Caco-2 (cell line): ENCODE measurements around the gene SGF29. TPM values are rescaled to one million over a fixed set of nuclear protein-coding genes. Genes with fewer than 3 reads are reported as not detected.

Experiments
- BruUV-seq: library from RNA; stranded (reverse); fragments of 400-500 nt; replicated peaks from 2 replicates; lab custom pipeline; 2021; lab: Mats Ljungman, UMichigan
- CTCF ChIA-PET: fragments of 300-600 bp; sonication (Branson Sonifier 250); formaldehyde crosslinking; loops from one replicate; lab custom pipeline; 2022; ENCODE audit warnings: antibody characterized with exemption; lab: Charles Lee
- POLR2A ChIA-PET: fragments of 300-600 bp; sonication (Branson Sonifier 250); formaldehyde crosslinking; loops from one replicate; lab custom pipeline; 2022; ENCODE audit warnings: antibody characterized with exemption; lab: Charles Lee
- DNase-seq, 2 experiments: peaks; one replicate each; pipeline versions ENCODE4 v3.0.0 to v3.0.0-alpha.2; 2020 to 2022
- H3K27me3 ChIP-seq: replicated peaks from 2 replicates; pipeline ENCODE4 v1.6.0; 2011; ENCODE audit warnings: low read length; ENCODE audit not compliant: control insufficient read depth, insufficient read depth
- H3K36me3 ChIP-seq: 2 replicates; pipeline ENCODE4 v1.5.1; 2011; ENCODE audit warnings: low read length; ENCODE audit not compliant: control insufficient read depth, insufficient read depth
- H3K4me1 ChIP-seq: fragments of 250-450 bp; sonication (Bioruptor Pico); 2 replicates; pipeline ENCODE4 v1.5.1; 2020; ENCODE audit warnings: mild to moderate bottlenecking
- H3K4me3 ChIP-seq: 2 replicates; pipeline ENCODE4 v1.5.1; 2011; ENCODE audit warnings: low read depth, mild to moderate bottlenecking, control low read depth, low read length
- H3K9me3 ChIP-seq: fragments of 250-450 bp; sonication (Bioruptor Pico); 2 replicates; pipeline ENCODE4 v1.5.1; 2020; ENCODE audit warnings: mild to moderate bottlenecking, moderate library complexity
- H3K27ac Mint-ChIP-seq: one replicate; pipeline ENCODE4 v1.8.0; 2022; ENCODE audit warnings: mixed read lengths; ENCODE audit not compliant: unreplicated experiment
- H3K27me3 Mint-ChIP-seq: one replicate; pipeline ENCODE4 v1.8.0; 2022; ENCODE audit warnings: mixed read lengths; ENCODE audit not compliant: insufficient read depth, unreplicated experiment
- H3K36me3 Mint-ChIP-seq: one replicate; pipeline ENCODE4 v1.8.0; 2022; ENCODE audit warnings: mild to moderate bottlenecking, mixed read lengths; ENCODE audit not compliant: insufficient read depth, unreplicated experiment
- H3K4me1 Mint-ChIP-seq: one replicate; pipeline ENCODE4 v1.8.0; 2022; ENCODE audit warnings: low read depth, mixed read lengths; ENCODE audit not compliant: unreplicated experiment
- H3K4me3 Mint-ChIP-seq: one replicate; pipeline ENCODE4 v1.8.0; 2022; ENCODE audit warnings: mild to moderate bottlenecking, moderate library complexity, mixed read lengths; ENCODE audit not compliant: unreplicated experiment
- H3K9me3 Mint-ChIP-seq: one replicate; pipeline ENCODE4 v1.8.0; 2022; ENCODE audit warnings: mixed read lengths; ENCODE audit not compliant: unreplicated experiment
- intact Hi-C: fragments of 100-400 bp; cut with micrococcal nuclease; formaldehyde crosslinking; loops from one replicate; pipeline ENCODE4 v1.10.0; 2022; ENCODE audit not compliant: unreplicated experiment
- total RNA-seq: library from RNA; stranded (reverse); gene quantifications from 2 replicates; pipeline ENCODE4 v1.2.3, GENCODE V29; 2022
- TF ChIP-seq, protein P1 (sequence below), 2 experiments: fragments of 200-600 bp in 1 of 2; IDR thresholded peaks; 1 replicate in 1 of 2; 2 replicates in 1 of 2; pipeline versions ENCODE4 v1.5.1 to v1.8.0; 2011 to 2022; ENCODE audit warnings: antibody characterized with exemption in 1 of 2, control low read depth in 1 of 2, inconsistent platforms in 1 of 2, low read depth in 1 of 2, low read length in 1 of 2, mild to moderate bottlenecking in 1 of 2, moderate library complexity in 1 of 2; ENCODE audit not compliant: insufficient read depth in 1 of 2, severe bottlenecking in 1 of 2, unreplicated experiment in 1 of 2

SGF29 gene
- total RNA-seq, 1 experiment from 2014 or later: 29.8 TPM

DNA sequence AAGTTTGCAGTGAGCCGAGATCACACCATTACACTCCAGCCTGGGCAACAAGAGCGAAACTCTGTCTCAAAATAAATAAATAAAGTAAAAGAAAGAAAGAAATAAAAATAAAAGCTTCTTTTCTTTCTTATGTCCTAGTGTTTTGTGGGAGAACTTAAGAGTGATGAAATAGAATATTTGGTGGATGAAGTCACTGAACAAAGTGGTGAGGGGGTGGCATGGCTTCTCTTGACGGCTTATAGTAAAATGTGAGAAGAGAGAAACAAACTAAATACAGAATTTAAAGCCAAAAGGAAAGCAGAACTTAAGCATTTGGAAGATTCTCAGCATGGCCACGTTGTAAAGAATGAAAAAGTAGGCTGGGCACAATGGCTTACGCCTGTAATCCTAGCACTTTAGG lies 15.3 kb downstream of the SGF29 start:
- BruUV-seq: no TSS peak
- DNase-seq: no peak
- Mint-ChIP-seq H3K27me3 (no peaks in the 10 kb centered on the region), H3K36me3 (peaks cover 9% of the 10 kb centered on the region), H3K4me3 (no peak overlapping the region), H3K27ac (no peak overlapping the region), H3K4me1 (peaks cover 8% of the 10 kb centered on the region), H3K9me3 (peaks cover 21% of the 10 kb centered on the region)
- no peaks in the 10 kb centered on the region for H3K27me3 ChIP-seq
- TF ChIP-seq, protein P1, sequence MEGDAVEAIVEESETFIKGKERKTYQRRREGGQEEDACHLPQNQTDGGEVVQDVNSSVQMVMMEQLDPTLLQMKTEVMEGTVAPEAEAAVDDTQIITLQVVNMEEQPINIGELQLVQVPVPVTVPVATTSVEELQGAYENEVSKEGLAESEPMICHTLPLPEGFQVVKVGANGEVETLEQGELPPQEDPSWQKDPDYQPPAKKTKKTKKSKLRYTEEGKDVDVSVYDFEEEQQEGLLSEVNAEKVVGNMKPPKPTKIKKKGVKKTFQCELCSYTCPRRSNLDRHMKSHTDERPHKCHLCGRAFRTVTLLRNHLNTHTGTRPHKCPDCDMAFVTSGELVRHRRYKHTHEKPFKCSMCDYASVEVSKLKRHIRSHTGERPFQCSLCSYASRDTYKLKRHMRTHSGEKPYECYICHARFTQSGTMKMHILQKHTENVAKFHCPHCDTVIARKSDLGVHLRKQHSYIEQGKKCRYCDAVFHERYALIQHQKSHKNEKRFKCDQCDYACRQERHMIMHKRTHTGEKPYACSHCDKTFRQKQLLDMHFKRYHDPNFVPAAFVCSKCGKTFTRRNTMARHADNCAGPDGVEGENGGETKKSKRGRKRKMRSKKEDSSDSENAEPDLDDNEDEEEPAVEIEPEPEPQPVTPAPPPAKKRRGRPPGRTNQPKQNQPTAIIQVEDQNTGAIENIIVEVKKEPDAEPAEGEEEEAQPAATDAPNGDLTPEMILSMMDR (IDR thresholded peaks at IDR 0.05; ENCODE audit: insufficient read depth in 1 of 2, low read depth in 1 of 2, low read length in 1 of 2, severe bottlenecking in 1 of 2, unreplicated experiment in 1 of 2): no peak
- H3K4me1 ChIP-seq: no peaks in the 10 kb centered on the region
- no peaks in the 10 kb centered on the region for H3K36me3 ChIP-seq
- ChIA-PET CTCF (no interaction called here), POLR2A (interaction anchor here (0.7 kb wide), 1 partner anchor 11 kb away, joined by 5 read pairs; no protein-coding TSS in a partner anchor)
- H3K4me3 ChIP-seq: no peak overlapping the region
- H3K9me3 ChIP-seq: peaks cover 13% of the 10 kb centered on the region; the same call in 1 of the 2 replicates
- intact Hi-C loops: no loop called here

GRCh38 chr16:28569968-28570752 lies 16.4 kb downstream of the SGF29 start:
- H3K27me3 Mint-ChIP-seq: no peaks in the 10 kb centered on the region

GRCh38 chr16:28572696-28573510 lies 19.2 kb downstream of the SGF29 start:
- no peak for DNase-seq
- H3K4me1 Mint-ChIP-seq: no peaks in the 10 kb centered on the region

More at GRCh38 chr16:28569968-28570752, 16.4 kb downstream of the SGF29 start:
- H3K27ac Mint-ChIP-seq: no peak overlapping the region
- H3K4me1 ChIP-seq: no peaks in the 10 kb centered on the region
- peaks cover 13% of the 10 kb centered on the region; the same call in 1 of the 2 replicates for H3K9me3 ChIP-seq
- no peak for DNase-seq
- BruUV-seq: no TSS peak
- no peaks in the 10 kb centered on the region for H3K36me3 ChIP-seq
- peaks cover 8% of the 10 kb centered on the region for H3K4me1 Mint-ChIP-seq
- TF ChIP-seq, protein P1 (IDR thresholded peaks at IDR 0.05; ENCODE audit: insufficient read depth in 1 of 2, low read depth in 1 of 2, low read length in 1 of 2, severe bottlenecking in 1 of 2, unreplicated experiment in 1 of 2): no peak
- ChIA-PET CTCF (no interaction called here), POLR2A (no interaction called here)
- peaks cover 21% of the 10 kb centered on the region for H3K9me3 Mint-ChIP-seq
- no peak overlapping the region for H3K4me3 ChIP-seq
- no peaks in the 10 kb centered on the region for H3K27me3 ChIP-seq
- no peak overlapping the region for H3K4me3 Mint-ChIP-seq
- intact Hi-C loops: no loop called here
- peaks cover 6% of the 10 kb centered on the region for H3K36me3 Mint-ChIP-seq

More at GRCh38 chr16:28572696-28573510, 19.2 kb downstream of the SGF29 start:
- intact Hi-C loops: no loop called here
- CTCF ChIA-PET: interaction anchor here (0.5 to 0.6 kb wide), 3 partner anchors 45 to 262 kb away, joined by 3 to 6 read pairs (median 5); no protein-coding TSS in a partner anchor
- Mint-ChIP-seq H3K27ac (no peak overlapping the region), H3K4me3 (no peak overlapping the region), H3K9me3 (peaks cover under 1% of the 10 kb centered on the region), H3K27me3 (no peaks in the 10 kb centered on the region), H3K36me3 (no peaks in the 10 kb centered on the region)
- H3K9me3 ChIP-seq: no peaks in the 10 kb centered on the region
- no TSS peak for BruUV-seq
- TF ChIP-seq, protein P1 (IDR thresholded peaks at IDR 0.05; ENCODE audit: insufficient read depth in 1 of 2, low read depth in 1 of 2, low read length in 1 of 2, severe bottlenecking in 1 of 2, unreplicated experiment in 1 of 2): no peak
- H3K4me3 ChIP-seq: no peak overlapping the region
- H3K27me3 ChIP-seq: no peaks in the 10 kb centered on the region
- POLR2A ChIA-PET: no interaction called here
- no peaks in the 10 kb centered on the region for H3K4me1 ChIP-seq
- H3K36me3 ChIP-seq: no peaks in the 10 kb centered on the region
